Measurements from ENCODE around the gene NRXN3. TPM values are rescaled to one million over a fixed set of nuclear protein-coding genes. Genes with fewer than 3 reads are reported as not detected.
A peak's percentile ranks its signal among the peaks of the same experiment; 100 is the strongest.

Gene NRXN3
- total and polyA plus RNA-seq, 8 donors: 0.53 to 2.5 (median 1.5) TPM

GRCh38 chr14:78950649-78951048, 780.5 kb downstream of the NRXN3 start:
- Histone ChIP-seq H3K4me3 (no peak overlapping the region), H3K4me1 (no peaks in the 10 kb centered on the region), H3K27me3 (no peaks in the 10 kb centered on the region), H3K27ac (no peak overlapping the region), H3K9me3 (no peaks in the 10 kb centered on the region), H3K36me3 (no peaks in the 10 kb centered on the region)
- no peak for DNase-seq
- ATAC-seq: peak in 1 of 4 donors; percentile 56
- no peak for FAIRE-seq
- intact Hi-C loops (cut with DNase I): loop anchor here in 1 of 3 donors (10.0 kb wide), 1 partner anchor 1894 kb away; no protein-coding TSS in a partner anchor
- WGBS, 2 donors: 19 to 29% methylated on average over 3 of the region's 3 CpGs
- TF ChIP-seq CTCF (IDR thresholded peaks at IDR 0.05): no peak

GRCh38 chr14:78951602-78952001, 781.4 kb downstream of the NRXN3 start:
- no peaks in the 10 kb centered on the region for H3K9me3 ChIP-seq
- WGBS, 2 donors: 43 to 45% methylated on average over 3 of the region's 3 CpGs

GRCh38 chr14:78959674-78960264, 789.6 kb downstream of the NRXN3 start:
- H3K36me3 ChIP-seq: no peaks in the 10 kb centered on the region
- H3K9me3 ChIP-seq: no peaks in the 10 kb centered on the region
- peak overlapping the region in 1 of 4 donors; percentile 4 for H3K4me3 ChIP-seq
- no peak overlapping the region for H3K27ac ChIP-seq
- DNase-seq: peak; percentile 40 to 82 (median 56)
- peak; percentile 41 for FAIRE-seq
- intact Hi-C loops (cut with DNase I): loop anchor here in 1 of 3 donors (10.0 kb wide), 1 partner anchor 1885 kb away; no protein-coding TSS in a partner anchor
- H3K27me3 ChIP-seq: no peaks in the 10 kb centered on the region
- 20 to 25% methylated on average over 9 of the region's 9 CpGs for WGBS, 2 donors
- ATAC-seq: peak; percentile 67 to 91 (median 89)
- H3K4me1 ChIP-seq: peaks cover 0 to 3% (median 0%) of the 10 kb centered on the region in 3 donors
- peak; percentile 73 to 87 (median 84) for TF ChIP-seq CTCF (IDR thresholded peaks at IDR 0.05)

More at GRCh38 chr14:78951602-78952001, 781.4 kb downstream of the NRXN3 start:
- ATAC-seq: no peak
- no peak overlapping the region for H3K27ac ChIP-seq
- H3K4me3 ChIP-seq: no peak overlapping the region
- H3K27me3 ChIP-seq: no peaks in the 10 kb centered on the region
- no peak for TF ChIP-seq CTCF (IDR thresholded peaks at IDR 0.05)
- intact Hi-C loops (cut with DNase I): loop anchor here in 1 of 3 donors (10.0 kb wide), 1 partner anchor 1893 kb away; no protein-coding TSS in a partner anchor
- no peaks in the 10 kb centered on the region for H3K36me3 ChIP-seq
- no peak for DNase-seq
- H3K4me1 ChIP-seq: no peaks in the 10 kb centered on the region
- FAIRE-seq: no peak

GRCh38 chr14:78967111-78967809, 797.1 kb downstream of the NRXN3 start:
- 58 to 73% methylated on average over 10 of the region's 10 CpGs for WGBS, 2 donors
- no peak for TF ChIP-seq CTCF (IDR thresholded peaks at IDR 0.05)
- no peak for ATAC-seq
- Histone ChIP-seq H3K4me3 (no peak overlapping the region), H3K36me3 (no peaks in the 10 kb centered on the region), H3K9me3 (no peaks in the 10 kb centered on the region), H3K27me3 (peaks cover 0 to 3% (median 0%) of the 10 kb centered on the region in 4 donors), H3K27ac (no peak overlapping the region), H3K4me1 (no peaks in the 10 kb centered on the region)
- no peak for DNase-seq
- intact Hi-C loops (cut with DNase I): no loop called here
- FAIRE-seq: no peak

Data from pancreas (tissue), 10 donors.